ENCODE data around the gene CERK.

Gene CERK

DNA sequence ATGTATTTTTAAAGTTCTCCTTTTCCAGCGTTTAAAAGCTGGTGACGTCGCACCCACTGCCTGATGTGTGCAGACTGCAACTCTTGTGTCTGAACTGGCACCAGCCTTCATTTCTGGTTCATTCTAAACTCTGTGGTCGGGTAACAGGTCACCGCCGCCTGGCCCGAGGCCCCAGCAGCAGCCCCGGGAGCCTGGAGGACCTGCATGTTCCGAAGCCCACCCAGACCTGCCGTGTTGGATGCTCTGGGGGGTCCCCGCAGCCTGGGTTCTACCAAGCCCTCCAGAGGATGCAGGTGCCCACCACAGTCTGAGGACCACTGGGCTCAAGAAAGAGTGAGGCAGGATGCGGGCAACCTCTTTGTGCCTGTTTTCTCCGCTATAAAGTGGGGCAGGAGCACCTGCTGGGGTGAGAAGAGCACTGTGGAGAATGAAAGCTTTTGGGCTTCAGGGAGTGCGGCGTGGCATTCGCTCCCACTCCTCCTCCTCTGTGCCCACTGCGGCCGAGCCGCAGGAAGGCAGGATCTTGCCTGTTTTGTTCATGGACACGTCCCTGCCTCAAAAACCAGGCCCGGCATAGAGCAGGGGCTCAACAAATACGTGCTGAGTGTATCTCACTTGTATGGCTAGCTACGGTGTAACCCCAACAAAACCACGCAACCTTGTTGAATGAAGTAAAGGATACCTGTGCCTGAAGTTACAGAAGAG, 40.1 kb downstream of the CERK start:
- DNase-seq, result no peak

DNA sequence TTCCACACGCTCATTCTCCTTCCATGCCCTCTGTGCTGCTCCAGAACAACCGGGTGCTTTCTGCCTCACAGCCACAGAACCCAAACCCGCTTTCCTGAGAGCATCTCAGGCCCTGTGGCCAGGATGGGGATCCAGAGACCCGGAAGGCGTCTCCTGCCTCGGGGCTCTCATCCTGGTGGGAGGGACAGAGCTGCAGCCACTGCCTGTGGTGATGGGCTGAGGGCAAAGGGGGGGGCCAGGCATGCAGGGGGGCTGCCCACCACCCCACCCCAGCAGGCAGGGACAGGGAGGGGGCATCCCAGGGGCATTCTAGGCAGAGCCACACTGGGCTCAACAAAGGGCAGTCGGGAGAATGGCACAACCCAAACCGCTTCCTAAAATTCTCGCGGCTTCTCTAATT, 41.4 kb downstream of the CERK start:
- DNase-seq, result no peak

DNA sequence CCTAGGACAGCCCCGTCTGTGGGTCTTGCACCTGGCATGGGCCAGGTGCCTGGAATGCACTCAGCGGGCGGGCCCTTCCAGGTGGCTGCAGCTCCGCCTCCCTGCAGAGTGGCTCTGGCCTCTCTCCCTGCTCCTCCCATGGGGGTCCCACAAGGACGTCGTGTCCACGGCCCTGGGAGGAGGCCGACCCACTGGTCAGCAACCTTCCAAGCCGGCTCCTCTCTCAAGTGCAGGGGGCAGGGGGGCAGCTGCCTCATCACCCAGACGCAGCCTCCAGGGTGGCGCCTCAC, 41.9 kb downstream of the CERK start:
- DNase-seq, result no peak

DNA sequence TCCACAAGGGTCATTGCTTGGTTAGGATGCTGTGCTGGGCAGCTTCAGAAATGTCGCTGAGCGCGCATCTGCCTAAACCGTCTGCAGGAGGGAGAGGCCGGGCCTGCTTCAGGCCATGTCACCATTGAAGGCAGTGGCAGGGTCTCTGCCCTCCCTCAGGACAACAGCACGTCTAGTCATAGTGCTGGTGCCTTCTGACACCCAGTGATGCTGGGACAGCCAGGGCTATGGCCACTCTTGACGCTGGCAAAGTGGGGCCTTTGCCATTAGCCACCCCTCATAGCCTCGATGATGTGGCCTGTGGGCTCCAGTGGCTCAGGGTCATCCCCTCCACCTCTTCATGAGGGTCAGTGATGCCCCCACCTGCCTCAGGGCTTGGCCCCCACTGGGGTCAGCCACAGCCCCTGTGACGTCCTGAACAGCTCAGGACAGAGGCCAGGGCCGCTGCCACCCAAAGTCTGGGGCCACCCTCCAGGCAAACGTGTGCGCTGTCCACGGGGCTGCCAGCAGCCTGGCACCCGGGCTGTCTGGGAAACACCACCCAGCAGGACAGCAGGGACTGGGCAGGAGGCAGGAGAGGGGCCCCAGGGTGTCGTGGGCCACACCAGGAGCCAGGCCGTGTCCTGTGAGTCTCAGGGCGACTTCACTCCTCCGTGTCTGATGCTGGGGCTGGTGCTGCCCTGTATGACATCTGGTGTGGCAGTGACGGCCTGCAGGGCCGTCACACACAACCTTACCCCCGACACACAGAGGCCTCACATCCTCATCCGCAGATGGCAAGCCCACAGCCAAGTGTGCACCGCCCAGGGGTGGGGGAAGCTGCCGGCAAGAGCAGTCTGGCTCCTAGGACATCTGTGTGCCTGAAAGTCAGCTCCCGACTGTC, 42.5 kb downstream of the CERK start:
- DNase-seq, result no peak

DNA sequence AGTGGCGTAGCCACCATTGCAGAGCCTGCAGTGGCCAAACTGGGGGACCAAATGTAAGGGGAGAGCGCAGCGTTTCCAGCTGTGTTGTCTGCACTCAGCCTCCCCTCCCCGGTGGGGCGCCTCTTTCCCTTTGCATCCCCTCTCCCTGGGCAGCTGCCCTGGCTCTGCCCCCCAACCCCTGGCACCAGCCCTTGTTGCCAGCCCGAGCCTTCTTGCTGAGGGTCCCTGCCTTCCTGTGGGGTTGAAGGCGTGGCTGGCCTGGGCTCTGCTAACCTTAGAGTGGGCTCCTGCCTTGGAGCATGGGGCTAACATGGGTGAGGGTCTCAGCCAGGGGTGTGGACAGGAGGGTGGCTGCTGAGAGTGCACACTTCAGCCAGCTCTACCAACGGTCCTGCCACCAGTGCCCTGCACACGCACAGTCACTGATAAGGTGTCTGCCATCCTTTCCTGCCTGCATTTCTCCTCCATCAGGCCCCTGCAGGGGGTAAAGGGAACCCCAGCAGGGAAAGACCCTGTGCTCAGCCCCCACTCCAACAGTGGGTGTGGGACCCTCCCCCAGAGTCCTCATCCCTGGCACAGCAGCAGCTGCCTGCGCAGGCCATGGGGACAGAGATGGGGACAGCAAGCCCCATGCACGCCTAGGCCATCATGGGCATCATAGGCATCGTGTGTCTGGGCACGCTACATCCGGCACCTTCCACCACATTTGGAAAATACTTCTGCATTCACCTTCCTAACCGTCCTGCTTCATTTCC, 43.5 kb downstream of the CERK start:
- DNase-seq, result no peak

DNA sequence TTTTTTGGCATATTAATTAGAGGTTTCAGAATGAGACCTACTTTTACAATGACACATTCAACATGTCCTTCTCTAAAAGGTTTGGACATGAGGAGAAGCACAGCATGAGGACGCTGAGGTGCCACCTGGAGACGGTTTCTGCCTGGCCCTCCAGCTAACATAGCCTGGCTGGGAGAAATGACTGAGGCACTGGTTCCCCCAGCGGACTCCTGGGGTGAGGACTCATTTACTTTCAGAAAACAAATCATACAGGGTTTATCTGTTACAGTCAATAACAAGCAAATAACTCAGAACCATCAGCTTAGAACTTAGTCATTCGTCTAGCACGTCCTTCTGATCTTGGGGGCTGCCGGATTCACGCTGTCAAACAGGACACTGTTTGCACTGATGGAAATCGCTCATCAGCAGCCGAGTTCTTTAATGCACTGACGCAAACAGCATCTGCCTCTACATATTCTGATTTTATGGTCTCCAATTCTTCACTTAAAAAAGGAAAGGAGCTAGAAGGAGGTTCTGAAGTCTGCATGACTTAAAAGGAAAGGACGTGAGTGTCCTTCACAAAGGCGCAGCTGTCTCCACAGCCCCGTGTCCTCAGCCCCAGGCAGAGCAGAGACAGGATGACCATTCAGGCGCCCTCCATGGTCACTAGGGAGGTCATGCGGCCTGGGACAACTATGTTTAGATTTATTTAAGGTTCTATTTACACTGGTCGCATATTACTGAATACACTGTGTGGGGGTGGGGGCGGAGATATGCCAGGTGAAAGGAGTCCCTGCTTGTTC, 44.2 kb downstream of the CERK start:
- no peak for DNase-seq

DNA sequence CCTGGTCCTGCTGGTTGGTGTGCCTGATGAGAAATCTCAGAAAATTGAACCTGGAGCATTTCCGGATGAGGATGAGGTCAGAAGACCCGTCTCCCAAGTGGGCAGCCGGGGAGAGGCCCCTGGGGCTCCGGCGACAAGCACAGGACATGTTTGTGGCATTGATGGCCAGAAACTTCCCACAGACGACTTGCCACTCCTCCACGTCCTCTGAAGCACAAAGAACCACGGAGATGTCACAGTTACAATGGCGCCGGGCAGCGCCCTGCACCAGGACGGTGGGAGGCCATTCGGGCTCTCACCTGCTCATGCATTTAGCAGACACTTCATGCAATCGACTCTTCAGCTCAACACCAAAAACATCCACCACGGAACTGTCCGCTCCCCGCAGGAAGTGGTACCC, 46.5 kb downstream of the CERK start:
- DNase-seq, result no peak

DNA sequence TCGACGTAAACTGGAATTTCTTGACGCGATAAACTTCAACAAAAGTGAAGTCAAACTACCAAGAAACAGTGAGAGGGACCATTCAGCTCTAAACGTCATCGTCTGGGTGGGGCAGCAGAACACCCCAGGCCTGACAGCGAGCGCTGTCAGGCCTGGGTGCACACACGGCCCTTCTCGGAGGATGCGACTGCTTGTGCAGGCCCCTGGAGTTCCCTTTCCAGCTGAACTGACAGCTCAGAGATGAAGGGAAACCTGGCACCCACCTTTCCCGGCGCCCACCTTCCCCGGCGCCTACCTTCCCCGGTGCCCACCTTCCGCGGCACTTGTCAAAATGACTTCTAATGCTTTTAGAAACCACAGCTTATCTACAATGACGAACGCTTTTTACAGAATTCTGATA, 47.9 kb downstream of the CERK start:
- no peak for DNase-seq

DNA sequence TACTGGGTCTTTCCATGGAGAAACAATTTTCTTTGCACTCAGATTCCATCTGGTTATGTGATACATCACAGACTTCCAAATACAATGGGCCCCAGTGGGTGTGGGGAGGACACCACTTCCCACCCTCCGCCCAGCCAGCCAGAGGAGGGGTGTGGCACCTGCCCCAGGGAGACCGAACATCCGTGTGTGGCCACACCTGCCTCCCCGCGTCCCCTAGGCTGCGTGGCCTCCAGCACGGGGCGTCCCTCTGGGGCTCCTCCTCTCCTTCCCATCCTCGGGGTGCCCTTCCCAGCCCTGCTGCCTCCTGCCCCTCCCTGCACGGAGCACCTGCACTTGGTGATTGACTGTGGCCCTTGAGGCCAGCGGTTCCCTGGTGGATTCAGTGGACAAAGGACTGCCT, 49.1 kb downstream of the CERK start:
- no peak for DNase-seq

DNA sequence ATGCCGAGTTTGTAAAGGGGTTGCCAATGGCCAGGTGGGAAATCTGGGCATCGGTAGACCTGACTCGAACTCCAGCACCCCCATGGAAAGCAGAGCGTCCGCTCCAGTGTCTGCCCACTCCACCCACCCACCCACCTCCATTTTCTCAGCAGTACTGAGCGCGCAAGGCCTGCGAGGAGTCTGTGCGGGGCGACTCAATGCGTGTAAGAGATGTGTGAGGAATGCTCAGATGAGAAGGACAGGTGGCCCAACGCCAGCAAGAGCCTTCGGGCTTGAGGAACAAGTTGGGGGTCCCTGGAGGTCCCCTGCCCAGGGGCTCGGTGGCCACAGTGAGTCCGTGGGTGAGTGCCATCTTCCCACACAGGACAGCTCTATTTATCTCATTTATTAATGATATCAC, 50.6 kb downstream of the CERK start:
- no peak for DNase-seq

DNA sequence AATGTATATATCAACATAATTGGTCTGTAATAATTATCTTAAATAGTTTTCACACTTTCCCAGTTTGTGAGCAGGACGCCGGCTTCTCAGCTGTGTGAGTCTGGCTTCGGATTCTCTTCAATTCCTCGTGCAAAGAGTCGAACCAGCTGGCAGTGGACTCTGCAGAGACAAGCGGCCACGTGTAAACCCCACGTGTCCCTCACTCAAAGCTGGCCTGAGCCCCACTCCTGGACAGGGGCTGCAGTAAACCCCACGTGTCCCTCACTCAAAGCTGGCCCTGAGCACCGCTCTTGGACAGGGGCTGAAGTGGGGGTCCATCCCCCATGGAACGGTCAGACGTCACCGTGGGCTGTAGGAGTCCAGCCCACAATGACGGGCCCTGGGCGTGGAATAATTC, 51.0 kb downstream of the CERK start:
- no peak for DNase-seq

DNA sequence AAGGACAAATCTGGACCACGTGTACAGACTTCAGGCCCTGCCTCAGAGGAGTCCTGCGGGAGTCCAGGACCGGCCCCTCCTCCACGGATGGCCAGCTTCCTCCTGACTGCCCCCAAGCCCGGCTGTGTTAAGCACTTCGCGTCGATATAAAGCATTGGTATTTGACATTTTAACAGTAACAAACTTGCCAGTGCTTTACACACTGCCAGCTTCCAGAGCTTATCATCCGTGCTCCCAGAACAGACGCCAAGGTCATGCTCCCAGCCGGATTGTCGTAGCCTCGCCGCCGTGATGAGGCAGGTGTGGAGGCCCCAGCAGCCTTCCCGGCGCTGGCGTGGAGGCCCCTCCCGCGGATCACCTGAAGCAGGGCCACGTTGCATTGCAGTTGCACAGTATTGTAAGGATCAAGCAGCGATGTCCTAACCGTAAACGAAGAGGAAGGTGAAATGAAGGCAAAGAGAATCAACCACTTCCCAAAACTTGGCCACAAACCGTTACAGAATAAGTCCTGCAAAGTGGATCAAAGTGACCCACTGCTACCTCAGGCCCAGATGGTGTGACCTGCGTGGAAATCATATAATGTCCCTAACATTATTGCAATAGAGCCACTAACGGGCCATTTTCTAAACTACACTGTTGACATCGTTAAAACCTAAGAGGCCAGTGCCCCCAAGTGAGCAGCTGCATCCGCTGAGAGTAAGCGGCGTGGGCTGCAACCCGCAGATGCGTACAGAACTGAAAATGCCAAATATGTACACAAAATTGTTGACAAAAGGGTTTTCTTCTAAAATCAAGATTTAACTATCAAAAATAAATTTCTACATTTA, 51.6 kb downstream of the CERK start:
- DNase-seq, result no peak

DNA sequence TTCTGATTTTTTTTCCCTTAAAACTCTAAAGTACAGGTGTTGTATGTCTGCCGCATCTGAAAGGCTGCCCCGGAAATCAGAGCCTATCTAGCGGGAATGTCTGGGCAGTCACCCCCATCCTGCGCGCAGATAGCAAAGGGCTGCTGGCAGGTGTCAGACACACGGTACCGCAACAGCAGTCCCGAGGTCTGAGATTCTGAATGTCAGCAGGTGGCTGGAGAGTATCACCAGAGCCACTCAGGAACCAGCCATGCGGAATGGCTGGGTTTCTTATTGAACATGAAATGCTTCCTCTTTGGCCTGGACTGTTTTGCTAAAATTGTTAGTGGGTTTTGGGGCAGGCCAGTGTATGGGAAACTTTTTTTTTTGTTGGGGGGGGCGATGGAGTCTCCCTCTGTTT, 53.3 kb downstream of the CERK start:
- no peak for DNase-seq

DNA sequence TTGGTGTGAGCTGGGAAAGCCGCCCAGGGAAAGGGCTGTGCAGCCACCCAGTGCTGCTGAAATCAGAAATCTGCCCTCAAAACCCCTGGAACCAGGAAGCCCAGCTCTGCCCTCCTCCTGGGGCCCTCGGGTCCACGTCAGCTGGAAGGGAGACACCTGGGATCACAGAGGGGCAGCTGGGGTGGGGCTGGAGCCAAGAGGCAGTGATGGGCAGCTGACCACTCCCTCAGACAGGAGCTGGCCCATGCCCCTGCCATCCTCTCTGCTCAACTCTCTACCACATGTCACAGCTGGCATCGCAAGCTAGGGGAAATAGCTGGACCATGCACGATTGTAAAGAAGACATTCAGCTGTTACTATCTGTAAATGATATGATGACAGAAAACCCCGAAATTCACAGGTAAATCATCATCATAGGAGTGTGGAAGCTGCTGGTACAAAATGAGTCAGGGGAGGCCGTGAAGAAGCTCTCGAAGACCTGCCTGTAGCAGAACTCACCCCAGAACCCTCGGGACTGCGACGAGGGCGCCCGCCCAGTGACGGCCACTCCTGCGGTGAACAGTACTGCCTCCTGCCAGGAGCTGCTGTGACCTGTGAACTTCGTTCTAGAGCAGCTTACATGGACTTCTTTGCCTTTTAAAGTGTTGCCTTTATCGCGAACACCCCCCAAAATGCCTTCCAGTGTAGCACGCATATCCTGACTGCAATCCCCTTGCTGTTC, 55.9 kb downstream of the CERK start:
- no peak for DNase-seq

DNA sequence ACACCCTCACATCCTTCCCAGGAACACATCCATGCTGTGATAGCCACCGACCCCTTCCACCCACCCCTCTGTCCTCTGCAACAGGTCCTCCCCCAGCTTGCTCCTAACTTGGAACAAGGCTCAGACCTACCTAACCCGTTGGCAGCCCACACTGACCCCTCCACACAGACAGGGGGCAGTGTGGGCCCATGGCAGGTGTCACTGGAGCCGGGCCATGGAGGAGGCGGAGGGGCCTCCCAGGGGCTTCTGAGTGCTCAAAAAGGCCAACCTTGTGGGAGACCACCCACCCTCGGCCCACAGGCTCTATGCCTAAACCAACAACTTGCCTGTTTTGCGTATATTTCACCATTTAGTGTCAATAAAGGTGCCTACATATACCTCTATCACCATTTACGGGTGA, 57.0 kb downstream of the CERK start:
- no peak for DNase-seq

DNA sequence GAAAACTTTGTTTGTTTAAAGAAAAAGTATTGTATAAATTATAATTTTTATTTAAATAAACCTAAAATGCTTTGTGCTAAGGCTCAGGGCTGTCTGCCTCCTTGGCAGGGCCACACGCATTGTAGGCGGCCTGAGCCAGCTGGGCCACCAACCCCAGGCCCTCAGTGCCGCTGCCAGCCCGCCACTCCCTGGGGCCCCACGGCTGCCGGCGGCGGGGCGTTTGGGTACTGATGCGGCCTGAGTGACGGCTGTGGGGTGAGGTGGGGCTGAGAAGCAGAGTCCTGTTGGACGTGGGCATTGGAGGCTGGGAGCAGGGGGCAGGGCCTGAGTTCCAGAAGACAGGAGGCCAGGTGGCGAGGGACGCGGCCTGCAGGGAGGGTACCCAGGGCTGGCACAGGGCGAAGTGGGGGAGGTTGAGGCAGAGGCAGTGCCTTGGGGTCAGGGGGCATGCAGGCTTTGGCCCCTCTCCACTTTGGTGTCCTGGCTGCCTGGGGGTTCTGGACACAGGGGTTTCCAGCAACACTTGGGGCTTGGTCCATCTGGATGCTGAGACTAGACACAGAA, 58.3 kb downstream of the CERK start:
- DNase-seq, result no peak

DNA sequence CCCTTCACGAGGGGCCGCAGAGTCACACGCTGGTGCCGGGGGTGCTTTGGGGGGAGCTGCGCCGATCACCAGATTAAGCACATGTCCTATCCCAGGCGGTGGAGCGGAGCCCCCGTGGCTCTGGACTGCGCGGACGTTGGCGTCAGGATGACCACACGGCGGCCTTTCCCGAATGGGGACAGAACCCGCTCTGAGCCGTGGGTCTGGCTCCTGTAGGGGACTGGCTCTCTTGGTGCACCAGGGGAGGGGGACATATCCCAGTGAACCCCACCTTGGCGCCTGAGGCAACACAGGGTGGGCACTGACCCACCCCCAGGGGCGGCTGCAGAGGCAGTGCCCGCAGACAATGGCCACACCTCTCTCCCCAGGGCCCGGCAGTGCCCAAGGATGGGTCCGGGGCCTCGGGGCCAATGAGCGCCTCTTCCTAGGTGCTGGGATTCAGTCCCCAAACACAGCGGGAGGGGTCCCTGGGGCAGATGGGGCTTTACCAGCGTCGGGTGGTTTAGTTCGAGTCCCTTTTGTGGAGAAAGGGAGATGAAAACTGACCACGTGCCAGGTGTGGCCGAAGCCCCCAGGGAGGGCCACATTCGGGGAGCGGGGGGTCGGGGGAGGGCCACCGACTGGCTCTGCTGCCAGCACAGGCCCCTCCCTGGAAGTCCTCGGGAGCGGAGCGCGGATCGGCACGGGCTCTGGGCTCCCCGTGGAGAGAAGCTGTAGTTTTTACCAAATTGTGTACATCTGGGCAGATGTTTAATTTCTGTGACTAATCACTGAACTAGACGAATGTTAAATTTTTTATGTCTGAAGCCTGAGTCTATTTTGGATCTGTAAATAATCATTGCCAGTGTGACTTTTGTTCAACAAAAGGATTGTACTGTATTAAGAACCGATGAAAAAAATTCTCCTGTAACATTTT, 59.0 kb downstream of the CERK start:
- no peak for DNase-seq

DNA sequence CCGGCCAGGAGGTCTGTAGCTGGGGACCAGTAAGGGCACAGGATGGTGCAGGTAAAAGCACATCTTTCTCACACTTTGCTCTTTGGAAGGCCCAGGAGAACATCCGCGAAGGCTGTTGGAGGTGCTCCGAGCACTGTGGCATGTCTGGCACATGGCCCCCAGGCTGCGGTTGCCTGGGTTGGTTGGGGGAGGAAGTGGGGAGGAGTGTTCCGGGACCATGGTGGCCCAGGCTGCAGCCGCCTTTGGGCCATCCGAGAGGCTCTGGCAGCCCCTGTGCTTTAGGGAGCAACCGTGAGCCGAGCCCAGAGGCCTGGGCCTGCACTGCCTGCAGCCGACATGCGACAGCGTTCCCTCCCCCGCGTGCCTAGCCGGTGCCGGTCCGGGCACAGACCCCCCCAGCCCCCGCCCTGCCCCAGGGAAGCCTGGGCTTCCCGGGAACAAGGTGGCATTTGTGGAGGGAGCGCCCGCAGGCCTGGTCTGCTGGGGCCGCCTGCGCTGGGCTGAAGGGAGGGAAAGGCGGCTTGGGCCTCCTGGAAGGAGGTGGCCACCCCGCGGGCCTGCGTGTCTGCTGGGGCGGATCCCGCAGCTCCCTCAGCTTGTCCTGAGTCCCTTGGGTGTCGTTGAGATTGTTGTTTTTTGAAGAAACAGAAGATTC, 59.9 kb downstream of the CERK start:
- no peak for DNase-seq

DNA sequence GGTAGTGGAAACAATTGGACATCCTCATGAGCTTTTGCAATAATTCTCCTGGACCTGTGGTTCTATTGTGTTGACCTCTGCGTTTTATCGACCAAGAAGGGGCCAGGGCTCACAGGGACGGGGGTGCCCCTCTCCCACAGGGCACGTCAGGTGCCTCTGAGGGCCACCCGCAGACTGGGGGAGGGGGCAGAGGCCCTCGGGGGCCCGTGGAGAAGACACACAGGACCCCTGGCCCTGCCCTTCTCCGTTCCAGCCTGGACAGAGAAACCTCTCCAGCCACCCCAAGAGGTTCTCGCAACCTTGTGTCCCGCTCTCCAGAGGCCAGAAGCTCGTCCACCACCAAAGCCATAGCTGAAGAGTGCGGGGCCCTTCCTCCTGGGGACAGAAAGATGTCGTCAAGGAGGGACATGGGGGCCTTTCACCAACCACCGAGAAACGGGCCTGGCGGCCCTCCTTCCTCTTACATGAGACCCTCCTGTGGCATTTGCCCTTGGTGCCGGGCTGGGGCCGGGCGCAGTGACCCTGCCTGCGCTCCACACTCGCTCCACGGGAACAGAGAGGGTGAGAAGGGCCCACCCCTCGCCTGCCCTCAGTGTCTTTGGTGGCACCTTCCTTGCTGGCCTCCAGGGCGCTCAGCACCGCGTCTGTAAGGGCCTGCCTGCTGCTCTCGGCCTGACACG, 60.6 kb downstream of the CERK start:
- no peak for DNase-seq

Measured in activated gamma-delta T cell (primary cell).